HCT116 (cell line): ENCODE data around the gene VAMP2.

Experiments used
- ELF1 ChIP-seq: IDR thresholded peaks from 2 replicates; pipeline ENCODE4 v1.6.1; 2012; ENCODE audit warnings: low read depth, borderline replicate concordance
- POLR2A ChIP-seq: IDR thresholded peaks from 2 replicates; pipeline ENCODE4 v1.7.0; 2011; ENCODE audit warnings: borderline replicate concordance; ENCODE audit not compliant: insufficient read depth, insufficient read length; ENCODE audit errors: extremely low read depth
- POLR2AphosphoS5 ChIP-seq: IDR thresholded peaks from 2 replicates; pipeline ENCODE4 v1.6.1; 2011; ENCODE audit warnings: mild to moderate bottlenecking, low read depth, low read length, moderate library complexity
- TF ChIP-seq, protein P1 (sequence below), 3 experiments: fragments of 200-600 bp in 1 of 3; sonication (generic) in 1 of 3; IDR thresholded peaks in 2 of 3; conservative IDR thresholded peaks in 1 of 3; 2 replicates each; pipeline ENCODE4 v1.5.1; 2012 to 2017; ENCODE audit warnings: low read depth in 2 of 3, low read length in 2 of 3, antibody characterized with exemption in 1 of 3, borderline replicate concordance in 1 of 3, control low read depth in 1 of 3, mild to moderate bottlenecking in 1 of 3, mixed read lengths in 1 of 3, mixed run types in 1 of 3, moderate library complexity in 1 of 3; ENCODE audit not compliant: insufficient read depth in 1 of 3
- TF ChIP-seq, protein P2 (sequence below): IDR thresholded peaks from 2 replicates; pipeline ENCODE4 v1.6.1; 2012
- TF ChIP-seq, protein P3 (sequence below): IDR thresholded peaks from 2 replicates; pipeline ENCODE4 v1.6.1; 2012; ENCODE audit warnings: low read depth
- TF ChIP-seq, protein P4 (sequence below): IDR thresholded peaks from 2 replicates; pipeline ENCODE4 v1.6.1; 2012

DNA sequence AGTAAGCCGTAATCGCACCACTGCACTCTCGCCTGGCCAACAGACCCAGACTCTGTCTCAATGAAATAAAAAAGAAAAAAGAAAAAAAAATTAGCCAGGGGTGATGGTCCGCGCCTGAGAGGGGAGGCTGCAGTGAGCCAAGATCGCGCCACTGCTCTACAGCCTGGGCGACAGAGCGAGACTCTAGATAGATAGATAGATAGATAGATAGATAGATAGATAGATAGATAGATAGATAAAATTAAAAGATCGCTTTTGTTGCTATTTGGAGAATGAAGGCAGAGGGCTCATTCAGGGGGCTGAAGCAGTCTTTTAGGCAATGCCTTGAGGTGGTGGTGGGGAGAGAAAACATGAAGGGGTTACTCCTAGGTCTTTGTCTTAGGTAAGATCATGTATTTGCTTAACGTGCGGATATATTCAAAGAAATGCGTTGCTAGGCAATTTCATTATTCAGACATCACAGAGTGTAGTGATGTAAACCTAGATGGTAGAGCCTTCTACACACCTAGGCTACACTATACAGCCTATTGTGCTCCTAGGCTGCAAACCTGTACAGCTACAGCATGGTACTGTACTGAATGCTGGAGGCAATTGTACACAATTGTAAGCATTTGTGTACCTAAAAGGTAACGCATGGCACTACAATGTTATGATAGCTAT, 34.5 kb downstream of the VAMP2 start:
- TF ChIP-seq, protein P1, sequence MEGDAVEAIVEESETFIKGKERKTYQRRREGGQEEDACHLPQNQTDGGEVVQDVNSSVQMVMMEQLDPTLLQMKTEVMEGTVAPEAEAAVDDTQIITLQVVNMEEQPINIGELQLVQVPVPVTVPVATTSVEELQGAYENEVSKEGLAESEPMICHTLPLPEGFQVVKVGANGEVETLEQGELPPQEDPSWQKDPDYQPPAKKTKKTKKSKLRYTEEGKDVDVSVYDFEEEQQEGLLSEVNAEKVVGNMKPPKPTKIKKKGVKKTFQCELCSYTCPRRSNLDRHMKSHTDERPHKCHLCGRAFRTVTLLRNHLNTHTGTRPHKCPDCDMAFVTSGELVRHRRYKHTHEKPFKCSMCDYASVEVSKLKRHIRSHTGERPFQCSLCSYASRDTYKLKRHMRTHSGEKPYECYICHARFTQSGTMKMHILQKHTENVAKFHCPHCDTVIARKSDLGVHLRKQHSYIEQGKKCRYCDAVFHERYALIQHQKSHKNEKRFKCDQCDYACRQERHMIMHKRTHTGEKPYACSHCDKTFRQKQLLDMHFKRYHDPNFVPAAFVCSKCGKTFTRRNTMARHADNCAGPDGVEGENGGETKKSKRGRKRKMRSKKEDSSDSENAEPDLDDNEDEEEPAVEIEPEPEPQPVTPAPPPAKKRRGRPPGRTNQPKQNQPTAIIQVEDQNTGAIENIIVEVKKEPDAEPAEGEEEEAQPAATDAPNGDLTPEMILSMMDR (IDR thresholded peaks at IDR 0.05 in 2 of 3, conservative IDR thresholded peaks at IDR 0.05 in 1 of 3; ENCODE audit: borderline replicate concordance in 1 of 3, insufficient read depth in 1 of 3, low read depth in 2 of 3, low read length in 2 of 3) = no peak
- TF ChIP-seq, protein P2, sequence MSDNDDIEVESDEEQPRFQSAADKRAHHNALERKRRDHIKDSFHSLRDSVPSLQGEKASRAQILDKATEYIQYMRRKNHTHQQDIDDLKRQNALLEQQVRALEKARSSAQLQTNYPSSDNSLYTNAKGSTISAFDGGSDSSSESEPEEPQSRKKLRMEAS = no peak
- TF ChIP-seq, protein P3, sequence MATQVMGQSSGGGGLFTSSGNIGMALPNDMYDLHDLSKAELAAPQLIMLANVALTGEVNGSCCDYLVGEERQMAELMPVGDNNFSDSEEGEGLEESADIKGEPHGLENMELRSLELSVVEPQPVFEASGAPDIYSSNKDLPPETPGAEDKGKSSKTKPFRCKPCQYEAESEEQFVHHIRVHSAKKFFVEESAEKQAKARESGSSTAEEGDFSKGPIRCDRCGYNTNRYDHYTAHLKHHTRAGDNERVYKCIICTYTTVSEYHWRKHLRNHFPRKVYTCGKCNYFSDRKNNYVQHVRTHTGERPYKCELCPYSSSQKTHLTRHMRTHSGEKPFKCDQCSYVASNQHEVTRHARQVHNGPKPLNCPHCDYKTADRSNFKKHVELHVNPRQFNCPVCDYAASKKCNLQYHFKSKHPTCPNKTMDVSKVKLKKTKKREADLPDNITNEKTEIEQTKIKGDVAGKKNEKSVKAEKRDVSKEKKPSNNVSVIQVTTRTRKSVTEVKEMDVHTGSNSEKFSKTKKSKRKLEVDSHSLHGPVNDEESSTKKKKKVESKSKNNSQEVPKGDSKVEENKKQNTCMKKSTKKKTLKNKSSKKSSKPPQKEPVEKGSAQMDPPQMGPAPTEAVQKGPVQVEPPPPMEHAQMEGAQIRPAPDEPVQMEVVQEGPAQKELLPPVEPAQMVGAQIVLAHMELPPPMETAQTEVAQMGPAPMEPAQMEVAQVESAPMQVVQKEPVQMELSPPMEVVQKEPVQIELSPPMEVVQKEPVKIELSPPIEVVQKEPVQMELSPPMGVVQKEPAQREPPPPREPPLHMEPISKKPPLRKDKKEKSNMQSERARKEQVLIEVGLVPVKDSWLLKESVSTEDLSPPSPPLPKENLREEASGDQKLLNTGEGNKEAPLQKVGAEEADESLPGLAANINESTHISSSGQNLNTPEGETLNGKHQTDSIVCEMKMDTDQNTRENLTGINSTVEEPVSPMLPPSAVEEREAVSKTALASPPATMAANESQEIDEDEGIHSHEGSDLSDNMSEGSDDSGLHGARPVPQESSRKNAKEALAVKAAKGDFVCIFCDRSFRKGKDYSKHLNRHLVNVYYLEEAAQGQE = no peak
- TF ChIP-seq, protein P4, sequence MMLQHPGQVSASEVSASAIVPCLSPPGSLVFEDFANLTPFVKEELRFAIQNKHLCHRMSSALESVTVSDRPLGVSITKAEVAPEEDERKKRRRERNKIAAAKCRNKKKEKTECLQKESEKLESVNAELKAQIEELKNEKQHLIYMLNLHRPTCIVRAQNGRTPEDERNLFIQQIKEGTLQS = no peak
- no peak for TF ChIP-seq POLR2A
- TF ChIP-seq ELF1 = no peak
- no peak for TF ChIP-seq POLR2AphosphoS5
